Measurements from ENCODE around the gene KRTAP4-9. TPM values are rescaled to one million over a fixed set of nuclear protein-coding genes. Genes with fewer than 3 reads are reported as not detected.

Gene KRTAP4-9
- total RNA-seq, 1 experiment from 2014 or later = not detected

- TF ChIP-seq, protein P1, sequence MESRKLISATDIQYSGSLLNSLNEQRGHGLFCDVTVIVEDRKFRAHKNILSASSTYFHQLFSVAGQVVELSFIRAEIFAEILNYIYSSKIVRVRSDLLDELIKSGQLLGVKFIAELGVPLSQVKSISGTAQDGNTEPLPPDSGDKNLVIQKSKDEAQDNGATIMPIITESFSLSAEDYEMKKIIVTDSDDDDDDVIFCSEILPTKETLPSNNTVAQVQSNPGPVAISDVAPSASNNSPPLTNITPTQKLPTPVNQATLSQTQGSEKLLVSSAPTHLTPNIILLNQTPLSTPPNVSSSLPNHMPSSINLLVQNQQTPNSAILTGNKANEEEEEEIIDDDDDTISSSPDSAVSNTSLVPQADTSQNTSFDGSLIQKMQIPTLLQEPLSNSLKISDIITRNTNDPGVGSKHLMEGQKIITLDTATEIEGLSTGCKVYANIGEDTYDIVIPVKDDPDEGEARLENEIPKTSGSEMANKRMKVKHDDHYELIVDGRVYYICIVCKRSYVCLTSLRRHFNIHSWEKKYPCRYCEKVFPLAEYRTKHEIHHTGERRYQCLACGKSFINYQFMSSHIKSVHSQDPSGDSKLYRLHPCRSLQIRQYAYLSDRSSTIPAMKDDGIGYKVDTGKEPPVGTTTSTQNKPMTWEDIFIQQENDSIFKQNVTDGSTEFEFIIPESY (IDR thresholded peaks at IDR 0.05; ENCODE audit: extremely low read depth, insufficient replicate concordance, low read length) = no peak
- no peak for TF ChIP-seq CTCF (IDR thresholded peaks at IDR 0.05 in 2 of 3, conservative IDR thresholded peaks at IDR 0.05 in 1 of 3; ENCODE audit: borderline replicate concordance in 1 of 3, insufficient read depth in 1 of 3, low read depth in 2 of 3, low read length in 2 of 3)
- no peak for TF ChIP-seq POLR2AphosphoS5 (IDR thresholded peaks at IDR 0.05; ENCODE audit: low read depth, low read length)
Observed at GRCh38 chr17:41067281-41067680, 37.9 kb upstream of the KRTAP4-9 start (continued).

DNA sequence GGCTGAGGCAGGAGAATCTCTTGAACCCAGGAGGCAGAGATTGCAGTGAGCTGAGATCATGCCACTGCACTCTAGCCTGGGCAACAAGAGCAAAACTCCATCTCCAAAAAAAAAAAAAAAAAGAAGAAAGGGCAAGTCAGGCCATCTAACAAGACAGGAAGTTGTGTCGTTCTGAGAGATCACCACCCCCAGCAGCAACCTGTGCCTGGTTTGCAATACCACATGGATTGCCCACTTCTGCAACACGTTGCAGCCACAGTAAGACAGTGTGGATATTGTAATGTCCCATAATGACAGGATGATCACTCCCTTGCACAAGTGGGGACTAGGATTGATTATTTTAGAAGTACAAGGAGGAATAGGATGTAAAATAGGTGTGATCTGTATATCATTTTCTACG is 36.2 kb upstream of the KRTAP4-9 start:
- ATAC-seq (no peak), DNase-seq (ENCODE audit: low read depth, low spot score) (no peak)
- H3K36me3 ChIP-seq (ENCODE audit: control insufficient read depth in 1 of 2, insufficient read depth in 2 of 2, low read length in 2 of 2) = peaks cover 0 to 51% of the 10 kb centered on the region in 2 experiments; a peak in 2 of 4 replicates
- H2AFZ ChIP-seq (ENCODE audit: low read depth, low read length, poor library complexity, severe bottlenecking) = no peak overlapping the region
- H3K79me2 ChIP-seq (ENCODE audit: insufficient read depth, low read length) = peaks cover 10% of the 10 kb centered on the region
- intact Hi-C loops (cut with micrococcal nuclease) = no loop called here
- ChIA-PET RAD21 (ENCODE audit: low non-redundant PET in 1 of 2, low total read pairs in 2 of 2, uncharacterized antibody in 2 of 2, unreplicated experiment in 2 of 2) (no interaction called here), POLR2A (no interaction called here), CTCF (no interaction called here)
- no peaks in the 10 kb centered on the region for H3K9me2 ChIP-seq (ENCODE audit: insufficient read depth)
- H3K4me2 ChIP-seq (ENCODE audit: low read length) = no peak overlapping the region
- H3K4me3 ChIP-seq (replicated peaks in 1 of 2; ENCODE audit: low read depth in 1 of 2, low read length in 2 of 2) = no peak overlapping the region
- no peak overlapping the region for H3K27ac ChIP-seq (ENCODE audit: low read depth, low read length)
- H4K20me1 ChIP-seq (ENCODE audit: insufficient read depth) = no peaks in the 10 kb centered on the region
- H3K9me3 ChIP-seq (ENCODE audit: control insufficient read depth in 1 of 2, insufficient read depth in 1 of 2, low read depth in 1 of 2, low read length in 2 of 2) = no peaks in the 10 kb centered on the region; a peak in 1 of 4 replicates
- peaks cover 9 to 69% of the 10 kb centered on the region in 2 experiments for H3K4me1 ChIP-seq (ENCODE audit: control insufficient read depth in 1 of 2, insufficient read depth in 2 of 2, low read length in 2 of 2)
- BruUV-seq (replicated peaks) = no TSS peak
- TF ChIP-seq JUND (IDR thresholded peaks at IDR 0.05) = no peak; the same call in 1 of the 2 replicates
- TF ChIP-seq CTCF (IDR thresholded peaks at IDR 0.05 in 2 of 3, conservative IDR thresholded peaks at IDR 0.05 in 1 of 3; ENCODE audit: borderline replicate concordance in 1 of 3, insufficient read depth in 1 of 3, low read depth in 2 of 3, low read length in 2 of 3) = no peak
- no peak for TF ChIP-seq SP1 (IDR thresholded peaks at IDR 0.05; ENCODE audit: low read depth)
- TF ChIP-seq, protein P2, sequence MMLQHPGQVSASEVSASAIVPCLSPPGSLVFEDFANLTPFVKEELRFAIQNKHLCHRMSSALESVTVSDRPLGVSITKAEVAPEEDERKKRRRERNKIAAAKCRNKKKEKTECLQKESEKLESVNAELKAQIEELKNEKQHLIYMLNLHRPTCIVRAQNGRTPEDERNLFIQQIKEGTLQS (IDR thresholded peaks at IDR 0.05) = no peak
- no peak for TF ChIP-seq POLR2A (IDR thresholded peaks at IDR 0.05; ENCODE audit: borderline replicate concordance, extremely low read depth, insufficient read depth, insufficient read length)
- TF ChIP-seq EGR1 (IDR thresholded peaks at IDR 0.05; ENCODE audit: low read depth) = no peak
- TF ChIP-seq ELF1 (IDR thresholded peaks at IDR 0.05; ENCODE audit: borderline replicate concordance, low read depth) = no peak
- TF ChIP-seq EZH2 (IDR thresholded peaks at IDR 0.05) = no peak
- TF ChIP-seq FOSL1 (IDR thresholded peaks at IDR 0.05; ENCODE audit: low read depth) = no peak
- TF ChIP-seq POLR2AphosphoS5 (IDR thresholded peaks at IDR 0.05; ENCODE audit: low read depth, low read length) = no peak; the same call in none of the 2 replicates
- TF ChIP-seq SRF (IDR thresholded peaks at IDR 0.05; ENCODE audit: low read depth) = no peak
- TF ChIP-seq EZH2phosphoT487 (IDR thresholded peaks at IDR 0.05; ENCODE audit: borderline replicate concordance) = no peak
- TF ChIP-seq, protein P1 (IDR thresholded peaks at IDR 0.05; ENCODE audit: extremely low read depth, insufficient replicate concordance, low read length) = no peak
- TF ChIP-seq RAD21 (IDR thresholded peaks at IDR 0.05; ENCODE audit: low read depth) = no peak
- TF ChIP-seq ZFX (IDR thresholded peaks at IDR 0.05) = no peak
- no peaks in the 10 kb centered on the region for H3K27me3 ChIP-seq (ENCODE audit: insufficient read depth, low read length)
- H3K9ac ChIP-seq (ENCODE audit: low read length) = no peak overlapping the region
